Left ventricle myocardium inferior (tissue), 1 donor: ENCODE measurements around the gene PDRG1. TPM values are rescaled to one million over a fixed set of nuclear protein-coding genes. Genes with fewer than 3 reads are reported as not detected.
"Not testable (repeated sequence)": the region's sequence is repeated elsewhere in the genome, so short reads cannot be mapped to it uniquely, and the experiment has no call there.

Experiments used
- DNase-seq: peaks from one replicate; pipeline ENCODE4 v3.0.0-alpha.2; 2020
- H3K27ac ChIP-seq: fragments of 200-600 bp; replicated peaks from 2 replicates; pipeline ENCODE4 v1.8.0; 2021
- H3K27me3 ChIP-seq: fragments of 200-600 bp; 2 replicates; pipeline ENCODE4 v1.8.0; 2021; ENCODE audit warnings: low read depth
- H3K36me3 ChIP-seq: fragments of 200-600 bp; 2 replicates; pipeline ENCODE4 v1.8.0; 2021
- H3K4me1 ChIP-seq: fragments of 200-600 bp; 2 replicates; pipeline ENCODE4 v1.8.0; 2021
- H3K4me3 ChIP-seq: fragments of 200-600 bp; 2 replicates; pipeline ENCODE4 v1.8.0; 2021; ENCODE audit warnings: mild to moderate bottlenecking, moderate library complexity
- H3K9me3 ChIP-seq: fragments of 200-600 bp; replicated peaks from 2 replicates; pipeline ENCODE4 v1.8.0; 2021
- CTCF ChIP-seq: fragments of 200-600 bp; IDR thresholded peaks from 2 replicates; pipeline ENCODE4 v1.8.0; 2021; ENCODE audit warnings: antibody characterized with exemption, mild to moderate bottlenecking, borderline replicate concordance
- intact Hi-C: fragments of 100-400 bp; cut with micrococcal nuclease; formaldehyde crosslinking; loops from one replicate; pipeline ENCODE4 v1.11.0; 2022
- total RNA-seq: library from RNA; stranded (reverse); fragmentation: NEBNext Ultra II Directional; extraction: Animal tissue kit (Norgen Biotek cat#: 25700); gene quantifications from one replicate; pipeline ENCODE4 v1.2.1, GENCODE V29; 2021
- donor health status: DM: no; HTN: yes; CAD: no; lungs with severe emphysema.

The PDRG1 gene
- total RNA-seq, 1 donor from 2014 or later = 10.4 TPM

GRCh38 chr20:31922181-31922580 lies 29.7 kb downstream of the PDRG1 start:
- Histone ChIP-seq H3K36me3 (no peaks in the 10 kb centered on the region), H3K4me1 (no peaks in the 10 kb centered on the region), H3K27me3 (peaks cover 45% of the 10 kb centered on the region), H3K27ac (no peak overlapping the region), H3K4me3 (no peak overlapping the region), H3K9me3 (no peaks in the 10 kb centered on the region)
- intact Hi-C loops = no loop called here
- no peak for TF ChIP-seq CTCF
- no peak for DNase-seq

- H3K4me1 ChIP-seq, H3K27ac ChIP-seq, H3K9me3 ChIP-seq, H3K36me3 ChIP-seq, intact Hi-C loops, H3K4me3 ChIP-seq, DNase-seq: not testable (repeated sequence)
- H3K27me3 ChIP-seq = peaks cover 45% of the 10 kb centered on the region
These were observed 30.4 kb downstream of the PDRG1 start for GRCh38 chr20:31921480-31921879.

GRCh38 chr20:31920275-31920855 lies 31.5 kb downstream of the PDRG1 start:
- peaks cover 45% of the 10 kb centered on the region for H3K27me3 ChIP-seq
- TF ChIP-seq CTCF = no peak
- H3K27ac ChIP-seq = no peak overlapping the region
- intact Hi-C loops = no loop called here
- H3K9me3 ChIP-seq = no peaks in the 10 kb centered on the region
- no peaks in the 10 kb centered on the region for H3K4me1 ChIP-seq
- DNase-seq = no peak
- H3K36me3 ChIP-seq = no peaks in the 10 kb centered on the region
- H3K4me3 ChIP-seq = no peak overlapping the region

GRCh38 chr20:31919410-31920155 lies 32.3 kb downstream of the PDRG1 start:
- TF ChIP-seq CTCF = no peak
- intact Hi-C loops = no loop called here
- Histone ChIP-seq H3K27me3 (peaks cover 45% of the 10 kb centered on the region), H3K9me3 (no peaks in the 10 kb centered on the region), H3K4me3 (no peak overlapping the region), H3K27ac (no peak overlapping the region), H3K36me3 (no peaks in the 10 kb centered on the region), H3K4me1 (no peaks in the 10 kb centered on the region)
- no peak for DNase-seq

GRCh38 chr20:31918466-31919105 lies 33.3 kb downstream of the PDRG1 start:
- Histone ChIP-seq H3K36me3 (no peaks in the 10 kb centered on the region), H3K27ac (no peak overlapping the region), H3K9me3 (no peaks in the 10 kb centered on the region), H3K4me1 (no peaks in the 10 kb centered on the region), H3K27me3 (peaks cover 46% of the 10 kb centered on the region), H3K4me3 (no peak overlapping the region)
- DNase-seq = no peak
- intact Hi-C loops = no loop called here
- no peak for TF ChIP-seq CTCF

GRCh38 chr20:31917962-31918412 lies 33.9 kb downstream of the PDRG1 start:
- intact Hi-C loops, DNase-seq: not testable (repeated sequence)

More at GRCh38 chr20:31917962-31918412, 33.9 kb downstream of the PDRG1 start:
- peaks cover 41% of the 10 kb centered on the region for H3K27me3 ChIP-seq
- not testable (repeated sequence) for H3K36me3 ChIP-seq, H3K4me3 ChIP-seq, H3K9me3 ChIP-seq, H3K27ac ChIP-seq, H3K4me1 ChIP-seq
